GM21576 (cell line): Measurements from ENCODE around the gene HEYL.
A peak's percentile ranks its signal among the peaks of the same experiment; 100 is the strongest.
"Not testable (repeated sequence)": the region's sequence is repeated elsewhere in the genome, so short reads cannot be mapped to it uniquely, and the experiment has no call there.

Experiments used
- ATAC-seq: cut with Tn5 transposase; IDR thresholded peaks from one replicate; pipeline ENCODE4 v1.9.1; 2021; ENCODE audit warnings: mild to moderate bottlenecking, moderate library complexity; ENCODE audit not compliant: unreplicated experiment

Gene HEYL

GRCh38 chr1:39613250-39613649 is 26.2 kb downstream of the HEYL start:
- no peak for ATAC-seq

- ATAC-seq = no peak
These were observed 29.7 kb downstream of the HEYL start for GRCh38 chr1:39609618-39610331.

- ATAC-seq = no peak
These were observed 30.5 kb downstream of the HEYL start for GRCh38 chr1:39608921-39609320.

GRCh38 chr1:39603677-39604076 is 35.8 kb downstream of the HEYL start:
- not testable (repeated sequence) for ATAC-seq

GRCh38 chr1:39601667-39602255 is 37.7 kb downstream of the HEYL start:
- not testable (repeated sequence) for ATAC-seq

- ATAC-seq = no peak
These were observed 43.3 kb downstream of the HEYL start for GRCh38 chr1:39596163-39596562.

GRCh38 chr1:39593386-39593785 is 46.1 kb downstream of the HEYL start:
- ATAC-seq = no peak

- ATAC-seq = no peak
These were observed 47.4 kb downstream of the HEYL start for GRCh38 chr1:39592069-39592468.

GRCh38 chr1:39590546-39590945 is 48.9 kb downstream of the HEYL start:
- no peak for ATAC-seq

GRCh38 chr1:39585933-39586332 is 53.5 kb downstream of the HEYL start:
- ATAC-seq = no peak

GRCh38 chr1:39576016-39576657 is 63.3 kb downstream of the HEYL start:
- ATAC-seq = peak; percentile 29

- ATAC-seq = no peak
These were observed 64.0 kb downstream of the HEYL start for GRCh38 chr1:39575191-39576015.

- ATAC-seq = no peak
These were observed 64.8 kb downstream of the HEYL start for GRCh38 chr1:39574646-39575045.
